Esophagus muscularis mucosa (tissue), 2 donors: Measurements from ENCODE around the gene CYB561.

Source experiments
- EP300 ChIP-seq: sonication (generic); formaldehyde crosslinking; IDR thresholded peaks from one replicate; pipeline ENCODE4 v1.6.1; 2017; ENCODE audit warnings: antibody characterized with exemption
- POLR2A ChIP-seq: fragments of 450-650 bp; IDR thresholded peaks from one replicate; pipeline ENCODE4 v1.6.1; 2017; ENCODE audit warnings: antibody characterized with exemption, moderate library complexity, mild to moderate bottlenecking, low read depth

- TF ChIP-seq EP300 (no peak), POLR2A (no peak)
Observed at GRCh38 chr17:63451150-63451549, 5.0 kb upstream of the CYB561 start.
